Smooth muscle cell (in vitro differentiated cells): ENCODE measurements around the gene OPRM1. TPM values are rescaled to one million over a fixed set of nuclear protein-coding genes. Genes with fewer than 3 reads are reported as not detected.

Experiments used
- DNase-seq: peaks from one replicate; lab custom pipeline; 2025; ENCODE audit not compliant: unreplicated experiment; lab: John Stamatoyannopoulos, UW
- H2AFZ ChIP-seq: fragments of 200-600 bp; sonication (generic); 2 replicates; pipeline ENCODE4 v1.6.0; 2016; ENCODE audit warnings: antibody characterized with exemption, low read depth, mild to moderate bottlenecking
- H3F3A ChIP-seq: fragments of 200-600 bp; sonication (generic); 2 replicates; pipeline ENCODE4 v1.6.0; 2017; ENCODE audit warnings: antibody characterized with exemption, low read depth
- H3K27ac ChIP-seq: fragments of 200-600 bp; sonication (generic); 2 replicates; pipeline ENCODE4 v1.5.1; 2016; ENCODE audit warnings: low read depth, mild to moderate bottlenecking
- H3K27me3 ChIP-seq: fragments of 200-600 bp; sonication (generic); 2 replicates; pipeline ENCODE4 v1.6.1; 2016; ENCODE audit warnings: low read depth, mild to moderate bottlenecking
- H3K36me3 ChIP-seq: fragments of 200-600 bp; sonication (generic); 2 replicates; pipeline ENCODE4 v1.5.1; 2016; ENCODE audit warnings: low read depth
- H3K4me1 ChIP-seq: fragments of 200-600 bp; sonication (generic); 2 replicates; pipeline ENCODE4 v1.5.1; 2016; ENCODE audit warnings: low read depth
- H3K4me2 ChIP-seq: fragments of 200-600 bp; sonication (generic); 2 replicates; pipeline ENCODE4 v1.6.0; 2016; ENCODE audit warnings: mild to moderate bottlenecking
- H3K4me3 ChIP-seq: fragments of 200-600 bp; sonication (generic); 2 replicates; pipeline ENCODE4 v1.5.1; 2016; ENCODE audit warnings: mild to moderate bottlenecking
- H3K79me2 ChIP-seq: fragments of 200-600 bp; sonication (generic); 2 replicates; pipeline ENCODE4 v1.6.0; 2016; ENCODE audit warnings: low read depth, mild to moderate bottlenecking
- H3K9ac ChIP-seq: fragments of 200-600 bp; sonication (generic); 2 replicates; pipeline ENCODE4 v1.6.0; 2016; ENCODE audit warnings: low read depth
- H3K9me3 ChIP-seq: fragments of 200-600 bp; sonication (generic); replicated peaks from 2 replicates; pipeline ENCODE4 v1.5.1; 2016; ENCODE audit warnings: low read depth
- H4K20me1 ChIP-seq: fragments of 200-600 bp; sonication (generic); 2 replicates; pipeline ENCODE4 v1.6.0; 2016; ENCODE audit warnings: low read depth
- WGBS: methylation state at CpG from one replicate; pipeline ENCODE4 v1.1.7; 2016; ENCODE audit warnings: low lambda C conversion rate; 5-methylcytosine and 5-hydroxymethylcytosine counted together
- polyA plus RNA-seq: library from polyadenylated mRNA; unstranded; fragments of >200 nt; fragmentation: Nextera tagmentation; extraction: Ambion mirVana; gene quantifications from 2 replicates; pipeline ENCODE4 v1.2.1, GENCODE V29; 2016
- total RNA-seq: library from RNA; depleted of rRNA; stranded (reverse); fragments of >200 nt; gene quantifications from 2 replicates; pipeline ENCODE4 v1.2.3, GENCODE V29; 2014
- TF ChIP-seq, protein P1 (sequence below): fragments of 200-600 bp; sonication (generic); IDR thresholded peaks from 2 replicates; pipeline ENCODE4 v1.5.1; 2017; ENCODE audit warnings: borderline replicate concordance, mild to moderate bottlenecking, antibody characterized with exemption; ENCODE audit not compliant: insufficient read depth, poor library complexity, severe bottlenecking

Gene OPRM1
- total and polyA plus RNA-seq, 2 experiments from 2014 or later = not detected

DNA sequence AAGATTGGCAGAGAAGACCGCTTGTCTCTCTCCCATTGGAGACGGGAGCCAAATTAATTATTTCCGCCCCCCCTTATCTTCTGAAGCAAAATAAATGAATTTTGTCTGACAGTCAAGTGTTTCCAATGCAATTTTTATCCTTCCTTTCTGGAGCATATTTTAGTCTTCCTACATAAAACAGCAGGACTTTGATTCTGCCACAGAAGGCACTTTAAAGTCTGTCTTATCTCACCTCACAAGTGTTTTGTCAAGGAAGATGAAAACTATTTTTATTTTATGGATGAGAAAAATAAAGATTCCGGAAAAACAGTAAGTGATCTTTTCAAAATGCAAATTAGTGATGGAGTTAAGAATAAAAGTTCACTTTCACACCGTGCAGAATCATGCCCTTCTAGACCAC lies 140.4 kb downstream of the OPRM1 start:
- no peak overlapping the region for H3K27ac ChIP-seq
- no peak overlapping the region for H2AFZ ChIP-seq
- WGBS = 90% methylated on average over 5 of the region's 5 CpGs

DNA sequence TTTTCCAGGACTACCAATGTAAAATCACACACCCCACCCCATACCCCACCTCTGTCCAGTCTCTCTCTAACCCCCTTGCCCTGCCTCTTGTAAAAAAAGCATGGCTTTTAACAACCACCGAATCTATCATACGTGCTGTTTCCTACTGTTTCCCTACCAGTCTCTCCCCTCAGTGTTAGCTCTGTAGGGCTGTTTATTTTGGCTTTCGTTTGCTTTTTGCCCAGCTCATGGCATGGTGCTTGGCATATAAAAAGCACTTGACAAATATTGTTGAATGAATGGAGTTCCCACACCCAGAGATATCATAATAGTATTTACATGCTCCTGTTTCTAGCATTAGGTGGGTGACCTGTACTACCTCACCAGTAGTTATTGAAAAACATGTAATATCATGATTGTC lies 148.2 kb downstream of the OPRM1 start:
- 91% methylated on average over 3 of the region's 3 CpGs for WGBS
- TF ChIP-seq, protein P1, sequence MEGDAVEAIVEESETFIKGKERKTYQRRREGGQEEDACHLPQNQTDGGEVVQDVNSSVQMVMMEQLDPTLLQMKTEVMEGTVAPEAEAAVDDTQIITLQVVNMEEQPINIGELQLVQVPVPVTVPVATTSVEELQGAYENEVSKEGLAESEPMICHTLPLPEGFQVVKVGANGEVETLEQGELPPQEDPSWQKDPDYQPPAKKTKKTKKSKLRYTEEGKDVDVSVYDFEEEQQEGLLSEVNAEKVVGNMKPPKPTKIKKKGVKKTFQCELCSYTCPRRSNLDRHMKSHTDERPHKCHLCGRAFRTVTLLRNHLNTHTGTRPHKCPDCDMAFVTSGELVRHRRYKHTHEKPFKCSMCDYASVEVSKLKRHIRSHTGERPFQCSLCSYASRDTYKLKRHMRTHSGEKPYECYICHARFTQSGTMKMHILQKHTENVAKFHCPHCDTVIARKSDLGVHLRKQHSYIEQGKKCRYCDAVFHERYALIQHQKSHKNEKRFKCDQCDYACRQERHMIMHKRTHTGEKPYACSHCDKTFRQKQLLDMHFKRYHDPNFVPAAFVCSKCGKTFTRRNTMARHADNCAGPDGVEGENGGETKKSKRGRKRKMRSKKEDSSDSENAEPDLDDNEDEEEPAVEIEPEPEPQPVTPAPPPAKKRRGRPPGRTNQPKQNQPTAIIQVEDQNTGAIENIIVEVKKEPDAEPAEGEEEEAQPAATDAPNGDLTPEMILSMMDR = no peak
- DNase-seq = no peak

More for the DNA sequence above, 140.4 kb downstream of the OPRM1 start:
- H3K36me3 ChIP-seq = no peaks in the 10 kb centered on the region
- no peak overlapping the region for H3K9ac ChIP-seq
- H3K9me3 ChIP-seq = no peaks in the 10 kb centered on the region
- H3K4me1 ChIP-seq = no peaks in the 10 kb centered on the region
- no peaks in the 10 kb centered on the region for H3K27me3 ChIP-seq
- H3K4me3 ChIP-seq = no peak overlapping the region
- H4K20me1 ChIP-seq = no peaks in the 10 kb centered on the region
- no peaks in the 10 kb centered on the region for H3F3A ChIP-seq
- TF ChIP-seq, protein P1 = no peak
- no peak for DNase-seq
- H3K79me2 ChIP-seq = no peaks in the 10 kb centered on the region
- H3K4me2 ChIP-seq = no peak overlapping the region

DNA sequence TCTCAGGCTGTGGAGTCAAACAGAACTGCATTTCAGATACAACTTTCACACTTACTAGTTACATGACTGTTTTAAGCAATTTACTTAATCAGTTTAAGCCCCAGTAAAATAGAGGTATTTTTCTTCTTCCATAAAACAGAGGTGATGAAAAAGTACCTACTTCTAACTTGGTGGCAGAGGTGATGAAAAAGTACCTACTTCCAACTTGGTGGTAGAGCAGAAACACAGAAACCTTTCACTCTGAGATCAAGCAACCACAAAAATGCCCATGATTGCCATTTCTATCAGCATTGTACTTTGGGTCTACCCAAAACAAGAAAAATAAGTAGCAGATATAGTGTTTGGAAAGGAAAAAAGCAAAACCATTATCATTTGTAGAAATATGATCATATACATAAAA lies 148.7 kb downstream of the OPRM1 start:
- no peak overlapping the region for H3K27ac ChIP-seq
- no peaks in the 10 kb centered on the region for H3K79me2 ChIP-seq
- no peaks in the 10 kb centered on the region for H3F3A ChIP-seq
- H4K20me1 ChIP-seq = no peaks in the 10 kb centered on the region
- no peaks in the 10 kb centered on the region for H3K4me1 ChIP-seq
- H3K36me3 ChIP-seq = no peaks in the 10 kb centered on the region
- H3K27me3 ChIP-seq = no peaks in the 10 kb centered on the region
- H3K9me3 ChIP-seq = no peaks in the 10 kb centered on the region
- no peak for DNase-seq
- H2AFZ ChIP-seq = no peak overlapping the region
- H3K9ac ChIP-seq = no peak overlapping the region
- no peak overlapping the region for H3K4me3 ChIP-seq
- TF ChIP-seq, protein P1 = no peak
- H3K4me2 ChIP-seq = no peak overlapping the region

More for the DNA sequence above, 148.2 kb downstream of the OPRM1 start:
- no peak overlapping the region for H3K9ac ChIP-seq
- H3K79me2 ChIP-seq = no peaks in the 10 kb centered on the region
- no peaks in the 10 kb centered on the region for H3K27me3 ChIP-seq
- H3K36me3 ChIP-seq = no peaks in the 10 kb centered on the region
- no peak overlapping the region for H3K4me3 ChIP-seq
- H3K9me3 ChIP-seq = no peaks in the 10 kb centered on the region
- no peak overlapping the region for H3K27ac ChIP-seq
- no peaks in the 10 kb centered on the region for H4K20me1 ChIP-seq
- no peaks in the 10 kb centered on the region for H3K4me1 ChIP-seq
- H3K4me2 ChIP-seq = no peak overlapping the region
- H2AFZ ChIP-seq = no peak overlapping the region
- H3F3A ChIP-seq = no peaks in the 10 kb centered on the region

DNA sequence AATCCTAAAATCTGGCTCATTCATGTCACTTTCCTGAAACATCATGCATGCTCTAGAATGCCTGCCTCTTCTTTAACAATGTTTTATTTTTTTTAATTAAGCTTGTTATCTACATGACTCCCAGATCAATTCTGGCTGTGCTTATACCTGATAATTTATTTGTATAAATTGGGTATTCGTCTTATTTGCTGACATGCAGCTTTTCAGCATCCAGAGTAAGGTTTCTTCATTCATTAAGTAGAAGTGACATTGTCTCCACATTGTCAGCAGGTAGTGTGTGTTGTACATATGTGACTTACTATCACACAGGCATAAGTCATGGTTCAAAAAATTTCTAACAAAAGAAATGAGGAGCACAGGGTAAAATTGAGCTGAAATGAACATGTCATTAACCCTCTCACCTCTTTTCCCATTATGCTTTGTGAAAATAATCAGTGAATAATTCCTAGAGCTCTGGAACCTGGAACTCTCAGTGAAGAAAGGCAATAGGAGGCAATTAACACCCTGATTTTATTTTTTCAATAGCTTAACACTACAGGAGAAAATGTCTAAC lies 157.4 kb downstream of the OPRM1 start:
- TF ChIP-seq, protein P1 = no peak

More for the DNA sequence above, 157.4 kb downstream of the OPRM1 start:
- no peaks in the 10 kb centered on the region for H3K27me3 ChIP-seq
- no peak overlapping the region for H3K4me2 ChIP-seq
- H4K20me1 ChIP-seq = no peaks in the 10 kb centered on the region
- no peak overlapping the region for H3K4me3 ChIP-seq
- H3K27ac ChIP-seq = no peak overlapping the region
- no peaks in the 10 kb centered on the region for H3K79me2 ChIP-seq
- H3K4me1 ChIP-seq = no peaks in the 10 kb centered on the region
- no peak overlapping the region for H3K9ac ChIP-seq
- H3K36me3 ChIP-seq = no peaks in the 10 kb centered on the region
- 88% methylated on average over 1 of the region's 1 CpG for WGBS
- no peak for DNase-seq
- H3K9me3 ChIP-seq = no peaks in the 10 kb centered on the region
- no peak overlapping the region for H2AFZ ChIP-seq
- no peaks in the 10 kb centered on the region for H3F3A ChIP-seq
